ENCODE data around the gene ERC2.

The ERC2 gene

GRCh38 chr3:56136514-56136913 is 331.8 kb downstream of the ERC2 start:
- Histone ChIP-seq H3K4me3 (ENCODE audit: low read length in 2 of 2) (no peak overlapping the region), H3K9me3 (ENCODE audit: control insufficient read depth in 2 of 2, low read length in 2 of 2) (no peaks in the 10 kb centered on the region), H3K4me1 (ENCODE audit: control insufficient read depth in 2 of 2, insufficient read depth in 2 of 2, low read length in 2 of 2) (no peaks in the 10 kb centered on the region), H3K9ac (ENCODE audit: low read depth in 1 of 2, low read length in 2 of 2) (no peak overlapping the region), H3K36me3 (ENCODE audit: control insufficient read depth in 2 of 2, insufficient read depth in 2 of 2, low read length in 2 of 2) (no peaks in the 10 kb centered on the region), H3K27ac (ENCODE audit: low read depth in 2 of 2, low read length in 2 of 2) (no peak overlapping the region), H3K27me3 (ENCODE audit: control insufficient read depth in 2 of 2, insufficient read depth in 2 of 2, low read length in 2 of 2) (no peaks in the 10 kb centered on the region)

GRCh38 chr3:56135941-56136340 is 332.3 kb downstream of the ERC2 start:
- Histone ChIP-seq H3K9me3 (ENCODE audit: control insufficient read depth in 2 of 2, low read length in 2 of 2) (no peaks in the 10 kb centered on the region), H3K9ac (ENCODE audit: low read depth in 1 of 2, low read length in 2 of 2) (no peak overlapping the region)

GRCh38 chr3:56133423-56133822 is 334.8 kb downstream of the ERC2 start:
- Histone ChIP-seq H3K36me3 (ENCODE audit: control insufficient read depth in 2 of 2, insufficient read depth in 2 of 2, low read length in 2 of 2) (no peaks in the 10 kb centered on the region), H3K27ac (ENCODE audit: low read depth in 2 of 2, low read length in 2 of 2) (no peak overlapping the region), H3K9ac (ENCODE audit: low read depth in 1 of 2, low read length in 2 of 2) (no peak overlapping the region), H3K4me3 (ENCODE audit: low read length in 2 of 2) (no peak overlapping the region), H3K9me3 (ENCODE audit: control insufficient read depth in 2 of 2, low read length in 2 of 2) (no peaks in the 10 kb centered on the region), H3K4me1 (ENCODE audit: control insufficient read depth in 2 of 2, insufficient read depth in 2 of 2, low read length in 2 of 2) (no peaks in the 10 kb centered on the region), H3K27me3 (ENCODE audit: control insufficient read depth in 2 of 2, insufficient read depth in 2 of 2, low read length in 2 of 2) (no peaks in the 10 kb centered on the region)

More at GRCh38 chr3:56135941-56136340, 332.3 kb downstream of the ERC2 start:
- Histone ChIP-seq H3K4me3 (ENCODE audit: low read length in 2 of 2) (no peak overlapping the region), H3K27me3 (ENCODE audit: control insufficient read depth in 2 of 2, insufficient read depth in 2 of 2, low read length in 2 of 2) (no peaks in the 10 kb centered on the region), H3K36me3 (ENCODE audit: control insufficient read depth in 2 of 2, insufficient read depth in 2 of 2, low read length in 2 of 2) (no peaks in the 10 kb centered on the region), H3K27ac (ENCODE audit: low read depth in 2 of 2, low read length in 2 of 2) (no peak overlapping the region), H3K4me1 (ENCODE audit: control insufficient read depth in 2 of 2, insufficient read depth in 2 of 2, low read length in 2 of 2) (no peaks in the 10 kb centered on the region)

- Histone ChIP-seq H3K36me3 (ENCODE audit: control insufficient read depth in 2 of 2, insufficient read depth in 2 of 2, low read length in 2 of 2) (no peaks in the 10 kb centered on the region), H3K27ac (ENCODE audit: low read depth in 2 of 2, low read length in 2 of 2) (no peak overlapping the region), H3K27me3 (ENCODE audit: control insufficient read depth in 2 of 2, insufficient read depth in 2 of 2, low read length in 2 of 2) (no peaks in the 10 kb centered on the region), H3K9me3 (ENCODE audit: control insufficient read depth in 2 of 2, low read length in 2 of 2) (no peaks in the 10 kb centered on the region), H3K4me3 (ENCODE audit: low read length in 2 of 2) (no peak overlapping the region), H3K4me1 (ENCODE audit: control insufficient read depth in 2 of 2, insufficient read depth in 2 of 2, low read length in 2 of 2) (no peaks in the 10 kb centered on the region), H3K9ac (ENCODE audit: low read depth in 1 of 2, low read length in 2 of 2) (no peak overlapping the region)
Measured at GRCh38 chr3:56132762-56133161, 335.5 kb downstream of the ERC2 start.

- Histone ChIP-seq H3K36me3 (ENCODE audit: control insufficient read depth in 2 of 2, insufficient read depth in 2 of 2, low read length in 2 of 2) (no peaks in the 10 kb centered on the region), H3K27ac (ENCODE audit: low read depth in 2 of 2, low read length in 2 of 2) (no peak overlapping the region), H3K4me3 (ENCODE audit: low read length in 2 of 2) (no peak overlapping the region), H3K9ac (ENCODE audit: low read depth in 1 of 2, low read length in 2 of 2) (no peak overlapping the region), H3K9me3 (ENCODE audit: control insufficient read depth in 2 of 2, low read length in 2 of 2) (no peaks in the 10 kb centered on the region), H3K4me1 (ENCODE audit: control insufficient read depth in 2 of 2, insufficient read depth in 2 of 2, low read length in 2 of 2) (no peaks in the 10 kb centered on the region), H3K27me3 (ENCODE audit: control insufficient read depth in 2 of 2, insufficient read depth in 2 of 2, low read length in 2 of 2) (no peaks in the 10 kb centered on the region)
Measured at GRCh38 chr3:56131974-56132590, 336.2 kb downstream of the ERC2 start.

GRCh38 chr3:56130036-56130435 is 338.2 kb downstream of the ERC2 start:
- Histone ChIP-seq H3K36me3 (ENCODE audit: control insufficient read depth in 2 of 2, insufficient read depth in 2 of 2, low read length in 2 of 2) (no peaks in the 10 kb centered on the region), H3K27ac (ENCODE audit: low read depth in 2 of 2, low read length in 2 of 2) (no peak overlapping the region), H3K4me3 (ENCODE audit: low read length in 2 of 2) (no peak overlapping the region)

GRCh38 chr3:56126632-56127031 is 341.6 kb downstream of the ERC2 start:
- Histone ChIP-seq H3K27me3 (ENCODE audit: control insufficient read depth in 2 of 2, insufficient read depth in 2 of 2, low read length in 2 of 2) (no peaks in the 10 kb centered on the region), H3K27ac (ENCODE audit: low read depth in 2 of 2, low read length in 2 of 2) (no peak overlapping the region), H3K9ac (ENCODE audit: low read depth in 1 of 2, low read length in 2 of 2) (no peak overlapping the region), H3K4me3 (ENCODE audit: low read length in 2 of 2) (no peak overlapping the region), H3K4me1 (ENCODE audit: control insufficient read depth in 2 of 2, insufficient read depth in 2 of 2, low read length in 2 of 2) (no peaks in the 10 kb centered on the region), H3K9me3 (ENCODE audit: control insufficient read depth in 2 of 2, low read length in 2 of 2) (no peaks in the 10 kb centered on the region), H3K36me3 (ENCODE audit: control insufficient read depth in 2 of 2, insufficient read depth in 2 of 2, low read length in 2 of 2) (no peaks in the 10 kb centered on the region)

More at GRCh38 chr3:56130036-56130435, 338.2 kb downstream of the ERC2 start:
- H3K4me1 ChIP-seq (ENCODE audit: control insufficient read depth in 2 of 2, insufficient read depth in 2 of 2, low read length in 2 of 2) = no peaks in the 10 kb centered on the region
- no peak overlapping the region for H3K9ac ChIP-seq (ENCODE audit: low read depth in 1 of 2, low read length in 2 of 2)
- no peaks in the 10 kb centered on the region for H3K9me3 ChIP-seq (ENCODE audit: control insufficient read depth in 2 of 2, low read length in 2 of 2)
- no peaks in the 10 kb centered on the region for H3K27me3 ChIP-seq (ENCODE audit: control insufficient read depth in 2 of 2, insufficient read depth in 2 of 2, low read length in 2 of 2)

- no peak overlapping the region for H3K9ac ChIP-seq (ENCODE audit: low read depth in 1 of 2, low read length in 2 of 2)
- no peaks in the 10 kb centered on the region for H3K9me3 ChIP-seq (ENCODE audit: control insufficient read depth in 2 of 2, low read length in 2 of 2)
- no peaks in the 10 kb centered on the region for H3K27me3 ChIP-seq (ENCODE audit: control insufficient read depth in 2 of 2, insufficient read depth in 2 of 2, low read length in 2 of 2)
Measured at GRCh38 chr3:56125358-56126005, 342.8 kb downstream of the ERC2 start.

GRCh38 chr3:56124546-56124945 is 343.7 kb downstream of the ERC2 start:
- H3K27me3 ChIP-seq (ENCODE audit: control insufficient read depth in 2 of 2, insufficient read depth in 2 of 2, low read length in 2 of 2) = no peaks in the 10 kb centered on the region
- H3K36me3 ChIP-seq (ENCODE audit: control insufficient read depth in 2 of 2, insufficient read depth in 2 of 2, low read length in 2 of 2) = no peaks in the 10 kb centered on the region
- H3K9ac ChIP-seq (ENCODE audit: low read depth in 1 of 2, low read length in 2 of 2) = no peak overlapping the region
- no peaks in the 10 kb centered on the region for H3K4me1 ChIP-seq (ENCODE audit: control insufficient read depth in 2 of 2, insufficient read depth in 2 of 2, low read length in 2 of 2)
- no peaks in the 10 kb centered on the region for H3K9me3 ChIP-seq (ENCODE audit: control insufficient read depth in 2 of 2, low read length in 2 of 2)
- H3K4me3 ChIP-seq (ENCODE audit: low read length in 2 of 2) = no peak overlapping the region
- H3K27ac ChIP-seq (ENCODE audit: low read depth in 2 of 2, low read length in 2 of 2) = no peak overlapping the region

More at GRCh38 chr3:56125358-56126005, 342.8 kb downstream of the ERC2 start:
- Histone ChIP-seq H3K4me1 (ENCODE audit: control insufficient read depth in 2 of 2, insufficient read depth in 2 of 2, low read length in 2 of 2) (no peaks in the 10 kb centered on the region), H3K27ac (ENCODE audit: low read depth in 2 of 2, low read length in 2 of 2) (no peak overlapping the region), H3K36me3 (ENCODE audit: control insufficient read depth in 2 of 2, insufficient read depth in 2 of 2, low read length in 2 of 2) (no peaks in the 10 kb centered on the region), H3K4me3 (ENCODE audit: low read length in 2 of 2) (no peak overlapping the region)

- Histone ChIP-seq H3K36me3 (ENCODE audit: control insufficient read depth in 2 of 2, insufficient read depth in 2 of 2, low read length in 2 of 2) (no peaks in the 10 kb centered on the region), H3K4me1 (ENCODE audit: control insufficient read depth in 2 of 2, insufficient read depth in 2 of 2, low read length in 2 of 2) (no peaks in the 10 kb centered on the region), H3K4me3 (ENCODE audit: low read length in 2 of 2) (no peak overlapping the region), H3K9me3 (ENCODE audit: control insufficient read depth in 2 of 2, low read length in 2 of 2) (no peaks in the 10 kb centered on the region), H3K27ac (ENCODE audit: low read depth in 2 of 2, low read length in 2 of 2) (no peak overlapping the region), H3K9ac (ENCODE audit: low read depth in 1 of 2, low read length in 2 of 2) (no peak overlapping the region), H3K27me3 (ENCODE audit: control insufficient read depth in 2 of 2, insufficient read depth in 2 of 2, low read length in 2 of 2) (no peaks in the 10 kb centered on the region)
Measured at GRCh38 chr3:56123487-56123886, 344.8 kb downstream of the ERC2 start.
